Endometrium (tissue), 2 donors: ENCODE results near the gene RNF213.
"Not testable (repeated sequence)": the region's sequence is repeated elsewhere in the genome, so short reads cannot be mapped to it uniquely, and the experiment has no call there.

Source experiments
- FAIRE-seq: peaks from 2 replicates; lab custom pipeline; 2012; peaks lifted over from hg19 to GRCh38; lab: Jason Lieb, UNC
- donor health status: control.
- donor health status: control.

The RNF213 gene

DNA sequence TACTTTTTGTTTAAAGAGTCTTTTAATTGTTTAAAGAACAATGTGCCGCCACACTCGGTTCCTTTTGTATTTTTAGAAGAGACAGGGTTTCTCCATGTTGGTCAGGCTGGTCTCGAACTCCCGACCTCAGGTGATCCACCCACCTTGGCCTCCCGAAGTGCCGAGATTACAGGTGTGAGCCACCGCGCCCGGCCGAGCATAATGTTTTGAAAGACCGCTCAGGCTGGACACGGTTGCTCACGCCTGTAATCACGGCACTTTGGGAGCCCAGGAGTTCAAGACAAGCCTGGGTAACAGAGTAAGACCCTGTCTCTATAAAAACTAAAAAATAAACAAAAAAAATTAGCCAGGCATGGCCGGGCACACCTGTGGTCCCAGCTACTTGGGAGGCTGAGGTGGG, 59.8 kb downstream of the RNF213 start:
- no peak for FAIRE-seq

DNA sequence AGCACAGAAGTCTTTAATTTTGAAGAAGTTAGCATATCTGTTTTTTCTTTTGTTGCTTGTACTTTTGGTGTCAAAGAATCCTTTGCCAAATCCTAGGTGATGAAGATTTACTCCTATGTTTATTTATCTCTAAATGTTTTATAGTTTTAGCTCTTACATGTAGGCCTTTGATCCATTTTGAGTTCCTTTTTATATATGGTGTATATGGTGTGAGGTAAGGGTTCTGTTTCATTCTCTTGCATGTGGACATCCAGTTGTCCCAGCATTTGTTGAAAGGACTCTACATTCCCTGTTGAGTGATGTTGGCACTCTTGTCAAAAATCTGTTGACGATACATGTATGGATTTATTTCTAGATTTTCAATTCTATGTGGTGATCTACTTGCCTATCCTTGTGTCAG, 62.2 kb downstream of the RNF213 start:
- no peak for FAIRE-seq

DNA sequence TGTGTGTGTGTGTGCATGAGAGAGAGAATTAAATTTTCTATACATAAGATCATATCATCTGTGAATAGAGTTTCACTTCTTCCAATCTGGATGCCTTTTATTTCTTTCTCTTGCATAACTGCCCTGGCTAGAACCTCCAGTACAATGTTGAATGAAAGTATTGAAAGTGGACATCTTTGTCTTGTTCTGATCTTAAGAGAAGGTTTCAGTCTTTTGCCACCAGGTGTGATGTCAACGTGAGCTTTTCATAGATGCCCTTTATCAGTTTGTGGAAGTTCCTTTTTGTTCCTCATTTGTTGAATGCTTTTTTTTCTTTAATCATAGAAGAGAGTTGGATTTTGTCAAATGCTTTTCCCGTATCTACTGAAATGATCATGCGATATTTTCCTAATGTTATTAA, 63.3 kb downstream of the RNF213 start:
- FAIRE-seq = no peak

DNA sequence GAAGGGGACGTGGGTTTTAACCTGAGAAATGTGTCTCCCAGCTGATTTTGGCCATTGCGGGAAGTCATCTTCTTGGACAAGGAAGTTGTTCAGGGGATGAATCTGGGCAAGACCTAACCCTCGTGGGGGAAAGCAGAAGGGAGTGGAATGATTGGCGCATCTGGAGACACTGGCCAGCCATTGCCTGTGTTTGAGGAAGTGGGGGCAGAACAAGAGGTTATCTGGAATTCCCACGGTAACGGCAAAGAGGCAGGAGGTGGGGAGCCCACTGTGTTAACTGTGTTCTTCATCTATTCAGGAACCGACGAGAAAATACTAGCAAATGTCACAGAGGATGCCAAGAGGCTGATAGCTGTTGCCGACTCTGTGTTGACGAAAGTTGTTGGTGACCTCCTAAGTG, 66.9 kb downstream of the RNF213 start:
- no peak for FAIRE-seq

DNA sequence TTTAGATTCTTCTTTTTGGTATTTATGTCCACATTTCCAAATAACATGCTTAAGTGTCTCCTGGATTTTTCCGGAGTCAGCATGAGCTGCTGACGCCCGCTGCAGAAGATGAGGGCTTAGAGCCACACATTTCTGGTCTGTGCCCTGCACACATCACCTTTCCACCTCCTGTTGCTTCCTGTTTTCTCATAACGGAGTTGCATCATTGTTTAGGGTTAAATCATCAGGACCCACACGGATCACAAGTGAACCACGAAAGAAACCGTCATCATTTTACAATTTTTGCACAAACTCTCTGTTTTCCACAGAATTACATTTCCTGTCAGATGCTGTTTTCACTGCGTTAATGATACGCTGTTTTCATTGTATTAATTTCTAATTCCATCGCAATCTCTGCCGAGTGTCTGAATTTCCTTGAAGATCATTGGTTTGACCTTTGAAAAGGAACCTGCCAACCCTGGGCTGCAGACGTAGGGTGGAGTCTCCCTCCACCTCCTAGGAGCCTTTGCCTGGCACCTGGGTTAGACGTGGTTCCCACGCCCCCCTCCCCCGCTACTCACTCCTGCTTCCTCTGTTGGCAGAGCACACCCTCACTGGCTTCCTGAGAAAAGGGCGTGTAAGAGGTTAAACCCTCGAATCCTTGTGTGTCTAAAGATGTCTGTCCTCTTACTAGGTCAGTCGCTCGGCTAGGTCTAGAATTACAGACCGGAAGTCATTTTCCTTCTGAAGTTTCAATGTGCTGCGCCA, 68.2 kb downstream of the RNF213 start:
- FAIRE-seq = no peak

DNA sequence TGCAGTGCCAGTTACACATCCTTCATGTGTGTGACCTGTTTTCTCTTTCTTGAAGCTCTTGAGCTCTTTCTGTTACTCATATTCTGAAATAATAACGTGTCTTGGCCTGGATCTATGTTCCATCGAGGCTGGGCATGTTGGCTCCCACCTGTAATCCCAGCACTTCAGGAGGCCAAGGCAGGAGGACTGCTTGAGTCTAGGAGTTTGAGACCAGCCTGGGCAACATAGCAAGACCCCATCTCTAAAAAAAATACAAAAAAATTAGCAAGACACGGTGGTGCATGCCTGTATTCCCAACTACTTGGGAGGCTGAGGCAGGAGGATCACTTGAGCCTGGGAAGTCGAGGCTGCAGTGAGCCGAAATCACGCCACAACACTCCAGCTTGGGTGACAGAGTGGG, 68.8 kb downstream of the RNF213 start:
- not testable (repeated sequence) for FAIRE-seq

DNA sequence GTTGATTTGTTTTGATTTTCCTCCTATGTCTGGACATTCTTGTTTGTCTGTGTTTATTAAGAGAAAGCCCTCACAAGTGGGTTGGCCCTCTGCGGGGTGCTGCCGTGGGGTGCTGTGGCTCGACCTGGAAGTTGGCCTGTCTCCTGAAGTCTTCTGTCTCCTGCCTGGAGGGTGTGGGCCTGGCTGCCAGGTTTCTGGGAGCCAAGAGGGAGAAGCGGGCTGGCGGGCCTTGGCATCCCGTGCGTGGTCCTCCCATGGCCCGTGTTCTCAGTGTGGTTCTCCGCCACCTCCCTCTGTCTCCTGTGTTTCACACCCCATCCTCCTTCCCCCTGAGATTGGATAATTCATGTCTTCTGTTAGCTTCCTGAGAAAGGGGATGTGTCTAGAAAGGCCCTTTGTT, 69.6 kb downstream of the RNF213 start:
- no peak for FAIRE-seq

DNA sequence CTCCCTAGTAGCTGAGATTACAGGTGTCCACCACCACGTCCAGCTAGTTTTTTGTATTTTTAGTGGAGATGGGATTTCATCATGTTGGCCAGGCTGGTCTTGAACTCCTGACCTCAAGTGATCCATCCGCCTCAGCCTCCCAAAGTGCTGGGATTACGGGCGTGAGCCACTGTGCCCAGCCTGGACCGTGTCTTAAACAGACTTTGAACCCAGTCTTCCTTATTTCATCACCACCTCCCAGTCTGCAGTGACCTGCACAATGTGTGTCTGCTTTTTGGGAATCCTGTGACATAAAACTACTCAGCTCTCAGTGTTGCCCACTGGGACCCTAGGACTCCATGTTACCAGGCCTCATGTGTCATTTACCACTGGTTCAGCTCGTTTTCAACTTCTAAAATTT, 70.3 kb downstream of the RNF213 start:
- FAIRE-seq = not testable (repeated sequence)

DNA sequence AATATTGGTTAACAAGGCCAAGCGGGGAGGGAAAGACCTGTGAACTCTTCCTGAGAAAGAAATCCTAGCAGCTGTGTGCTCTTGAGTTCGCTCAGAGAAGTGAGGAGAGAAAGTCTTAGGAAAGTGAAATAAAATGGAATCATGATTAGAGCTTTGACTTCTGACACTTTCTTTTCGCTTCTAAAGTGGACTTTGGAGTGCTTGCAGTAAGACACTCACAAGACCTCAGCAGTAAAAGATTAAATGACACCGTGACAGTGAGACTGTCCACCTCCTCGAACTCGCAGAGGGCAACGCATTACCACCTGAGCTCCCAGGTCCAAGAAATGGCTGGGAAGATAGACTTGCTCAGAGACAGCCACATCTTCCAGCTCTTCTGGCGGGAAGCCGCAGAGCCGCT, 71.2 kb downstream of the RNF213 start:
- FAIRE-seq = no peak

DNA sequence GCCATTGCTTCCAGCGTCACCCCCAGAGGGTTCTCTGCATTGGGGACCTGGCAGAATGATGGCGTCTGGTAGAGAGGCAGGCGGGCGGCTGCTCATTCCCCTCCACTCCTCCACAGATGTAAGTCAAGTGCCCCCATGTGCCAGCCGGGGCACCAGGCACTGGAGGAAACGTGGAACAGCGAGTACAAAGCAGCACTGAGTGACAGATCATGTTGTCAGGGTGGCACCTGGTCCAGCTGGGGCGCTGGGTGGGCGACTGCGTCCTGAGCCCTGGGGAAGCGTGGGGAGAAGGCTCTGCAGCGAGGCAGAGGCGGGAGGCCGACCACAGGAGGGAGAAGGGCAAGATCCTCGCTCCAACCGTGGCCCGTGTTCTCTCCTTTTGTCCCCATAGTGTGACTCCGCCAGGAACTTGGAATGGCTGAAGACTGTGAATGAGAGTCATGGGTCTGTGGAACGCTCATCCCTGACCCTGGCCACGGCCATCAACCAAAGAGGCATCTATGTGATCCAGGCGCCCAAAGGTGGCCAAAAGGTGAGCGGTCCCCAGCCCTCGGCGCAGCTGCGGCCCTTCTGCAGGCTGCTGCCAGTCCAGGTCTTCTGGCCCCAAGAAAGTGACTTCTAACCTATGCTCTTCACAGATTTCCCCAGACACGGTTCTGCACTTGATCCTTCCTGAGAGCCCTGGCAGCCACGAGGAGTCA, 76.7 kb downstream of the RNF213 start:
- no peak for FAIRE-seq

DNA sequence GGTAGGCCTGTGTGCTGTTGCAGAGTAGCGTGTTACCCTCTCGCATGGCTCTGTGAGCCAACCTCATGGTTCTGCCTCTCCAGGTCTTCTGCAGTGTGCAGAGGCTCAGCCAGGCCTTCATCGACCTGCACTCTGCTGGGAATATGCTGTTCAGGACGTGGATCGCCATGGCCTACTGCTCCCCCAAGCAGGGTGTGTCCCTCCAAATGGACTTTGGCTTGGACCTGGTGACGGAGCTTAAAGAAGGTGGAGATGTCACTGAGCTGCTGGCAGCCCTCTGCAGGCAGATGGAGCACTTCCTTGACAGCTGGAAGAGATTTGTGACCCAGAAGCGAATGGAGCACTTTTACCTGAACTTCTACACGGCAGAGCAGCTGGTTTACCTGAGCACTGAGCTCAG, 78.5 kb downstream of the RNF213 start:
- FAIRE-seq = no peak

DNA sequence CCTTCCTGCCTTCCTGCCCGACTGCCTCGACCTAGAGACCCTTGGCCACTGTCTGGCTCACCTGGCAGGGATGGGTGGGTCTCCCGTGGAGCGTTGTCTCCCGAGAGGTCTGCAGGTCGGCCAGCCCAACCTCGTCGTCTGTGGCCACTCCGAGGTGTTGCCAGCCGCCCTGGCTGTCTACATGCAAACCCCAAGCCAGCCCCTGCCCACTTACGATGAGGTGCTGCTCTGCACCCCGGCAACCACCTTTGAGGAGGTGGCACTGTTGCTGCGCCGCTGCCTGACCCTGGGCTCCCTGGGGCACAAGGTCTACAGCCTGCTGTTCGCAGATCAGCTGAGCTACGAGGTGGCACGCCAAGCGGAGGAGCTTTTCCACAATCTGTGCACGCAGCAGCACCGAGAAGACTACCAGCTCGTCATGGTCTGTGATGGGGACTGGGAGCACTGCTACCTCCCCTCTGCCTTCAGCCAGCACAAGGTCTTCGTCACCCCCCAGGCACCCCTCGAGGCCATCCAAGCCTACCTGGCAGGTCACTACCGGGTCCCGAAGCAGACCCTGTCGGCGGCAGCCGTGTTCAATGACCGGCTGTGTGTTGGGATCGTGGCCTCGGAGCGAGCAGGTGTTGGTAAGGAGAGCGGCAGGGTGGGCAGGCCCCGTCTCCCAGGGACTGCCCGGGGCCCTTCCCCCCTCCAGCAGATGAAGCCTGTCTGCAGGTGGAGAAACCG, 79.2 kb downstream of the RNF213 start:
- no peak for FAIRE-seq

DNA sequence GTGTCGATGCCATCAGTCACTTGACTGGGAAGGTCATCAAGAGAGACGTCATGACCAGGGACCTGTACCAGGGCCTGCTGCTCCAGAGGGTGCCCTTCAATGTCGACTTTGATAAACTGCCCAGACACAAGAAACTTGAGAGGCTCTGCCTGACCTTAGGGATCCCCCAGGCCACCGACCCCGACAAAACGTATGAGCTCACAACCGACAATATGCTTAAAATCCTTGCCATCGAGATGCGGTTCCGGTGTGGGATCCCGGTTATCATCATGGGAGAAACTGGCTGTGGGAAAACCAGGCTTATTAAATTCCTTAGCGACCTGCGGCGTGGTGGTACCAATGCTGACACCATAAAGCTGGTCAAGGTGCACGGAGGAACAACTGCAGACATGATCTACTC, 84.7 kb downstream of the RNF213 start:
- no peak for FAIRE-seq

DNA sequence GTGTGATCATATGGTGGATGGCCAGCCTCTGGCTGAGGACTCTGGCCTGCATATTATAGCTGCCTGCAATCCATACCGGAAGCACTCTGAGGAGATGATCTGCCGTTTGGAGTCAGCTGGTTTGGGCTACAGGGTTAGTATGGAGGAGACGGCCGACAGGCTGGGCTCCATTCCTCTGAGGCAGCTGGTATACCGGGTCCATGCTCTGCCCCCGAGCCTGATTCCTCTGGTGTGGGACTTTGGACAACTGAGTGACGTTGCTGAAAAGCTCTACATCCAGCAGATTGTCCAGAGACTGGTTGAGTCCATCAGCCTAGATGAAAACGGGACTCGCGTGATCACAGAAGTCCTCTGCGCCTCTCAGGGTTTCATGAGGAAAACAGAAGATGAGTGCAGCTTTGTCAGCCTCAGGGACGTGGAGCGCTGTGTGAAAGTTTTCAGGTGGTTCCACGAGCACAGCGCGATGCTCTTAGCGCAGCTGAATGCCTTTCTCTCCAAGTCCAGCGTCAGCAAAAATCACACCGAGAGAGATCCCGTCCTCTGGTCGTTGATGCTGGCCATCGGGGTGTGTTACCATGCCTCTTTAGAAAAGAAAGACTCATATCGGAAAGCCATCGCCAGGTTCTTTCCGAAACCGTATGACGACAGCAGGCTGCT, 85.3 kb downstream of the RNF213 start:
- no peak for FAIRE-seq

DNA sequence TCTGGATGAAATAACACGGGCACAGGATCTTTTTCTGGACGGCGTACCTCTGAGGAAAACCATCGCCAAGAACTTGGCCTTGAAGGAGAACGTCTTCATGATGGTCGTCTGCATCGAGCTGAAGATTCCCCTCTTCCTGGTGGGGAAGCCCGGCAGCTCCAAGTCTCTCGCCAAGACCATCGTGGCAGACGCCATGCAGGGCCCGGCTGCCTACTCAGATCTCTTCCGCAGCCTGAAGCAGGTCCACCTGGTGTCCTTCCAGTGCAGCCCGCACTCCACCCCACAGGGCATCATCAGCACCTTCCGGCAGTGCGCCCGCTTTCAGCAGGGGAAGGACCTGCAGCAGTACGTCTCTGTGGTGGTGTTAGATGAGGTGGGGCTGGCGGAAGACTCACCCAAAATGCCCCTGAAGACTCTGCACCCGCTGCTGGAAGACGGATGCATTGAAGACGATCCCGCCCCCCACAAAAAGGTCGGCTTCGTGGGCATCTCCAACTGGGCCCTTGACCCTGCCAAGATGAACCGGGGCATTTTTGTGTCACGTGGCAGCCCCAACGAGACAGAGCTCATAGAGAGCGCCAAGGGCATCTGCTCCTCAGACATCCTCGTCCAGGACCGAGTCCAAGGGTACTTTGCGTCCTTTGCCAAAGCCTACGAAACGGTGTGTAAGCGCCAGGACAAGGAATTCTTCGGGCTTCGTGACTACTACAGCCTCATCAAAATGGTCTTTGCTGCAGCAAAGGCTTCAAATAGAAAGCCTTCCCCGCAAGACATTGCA, 86.0 kb downstream of the RNF213 start:
- no peak for FAIRE-seq

DNA sequence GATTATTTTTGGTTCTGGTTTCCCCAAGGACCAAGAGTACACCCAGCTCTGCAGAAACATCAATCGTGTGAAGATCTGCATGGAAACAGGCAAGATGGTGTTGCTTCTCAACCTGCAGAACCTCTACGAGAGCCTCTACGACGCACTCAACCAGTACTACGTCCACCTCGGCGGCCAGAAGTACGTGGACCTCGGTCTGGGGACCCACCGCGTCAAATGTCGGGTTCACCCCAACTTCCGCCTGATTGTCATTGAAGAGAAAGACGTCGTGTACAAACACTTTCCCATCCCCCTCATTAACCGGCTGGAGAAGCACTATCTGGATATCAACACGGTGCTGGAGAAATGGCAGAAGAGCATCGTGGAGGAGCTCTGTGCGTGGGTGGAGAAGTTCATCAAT, 86.9 kb downstream of the RNF213 start:
- FAIRE-seq = no peak

DNA sequence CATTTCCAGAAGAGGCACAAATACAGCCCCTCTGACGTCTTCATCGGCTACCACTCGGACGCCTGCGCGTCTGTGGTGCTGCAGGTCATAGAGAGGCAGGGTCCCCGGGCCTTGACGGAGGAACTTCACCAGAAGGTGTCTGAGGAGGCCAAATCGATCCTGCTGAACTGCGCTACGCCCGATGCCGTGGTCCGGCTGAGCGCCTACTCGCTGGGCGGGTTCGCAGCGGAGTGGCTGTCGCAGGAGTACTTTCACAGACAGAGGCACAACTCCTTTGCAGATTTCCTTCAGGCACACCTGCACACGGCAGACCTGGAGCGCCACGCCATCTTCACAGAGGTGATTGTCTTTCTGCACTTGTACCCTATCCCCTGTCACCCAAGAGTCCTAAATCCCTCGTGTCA, 87.3 kb downstream of the RNF213 start:
- no peak for FAIRE-seq

DNA sequence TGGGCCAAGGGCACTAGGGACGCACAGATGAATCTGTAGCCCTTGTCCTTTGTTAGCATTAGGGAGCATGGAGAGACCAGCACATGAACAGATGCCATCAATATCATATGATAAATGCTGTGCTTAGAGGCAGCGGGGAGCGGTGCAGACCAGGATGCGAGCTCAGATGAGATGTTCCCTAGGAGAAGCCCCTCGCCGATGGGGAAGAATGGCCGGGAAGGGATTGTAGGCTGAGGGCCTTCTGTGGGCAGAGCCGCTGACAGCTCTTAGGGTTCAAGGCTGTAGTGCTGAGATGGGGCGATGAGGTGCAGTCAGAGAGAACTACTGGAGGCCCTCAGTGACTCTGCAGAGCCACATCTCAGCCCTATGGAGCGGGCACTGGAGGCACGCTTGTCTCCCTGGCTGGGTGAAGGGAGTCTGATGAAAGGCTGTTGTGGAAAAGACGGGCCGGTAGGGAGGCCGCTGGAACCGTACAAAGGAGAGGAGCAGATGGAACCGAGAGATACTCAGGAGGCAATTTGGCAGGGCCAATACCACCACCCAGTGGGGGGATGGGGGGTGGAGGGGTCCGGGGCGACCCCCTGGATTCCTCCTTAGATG, 88.0 kb downstream of the RNF213 start:
- FAIRE-seq = no peak

DNA sequence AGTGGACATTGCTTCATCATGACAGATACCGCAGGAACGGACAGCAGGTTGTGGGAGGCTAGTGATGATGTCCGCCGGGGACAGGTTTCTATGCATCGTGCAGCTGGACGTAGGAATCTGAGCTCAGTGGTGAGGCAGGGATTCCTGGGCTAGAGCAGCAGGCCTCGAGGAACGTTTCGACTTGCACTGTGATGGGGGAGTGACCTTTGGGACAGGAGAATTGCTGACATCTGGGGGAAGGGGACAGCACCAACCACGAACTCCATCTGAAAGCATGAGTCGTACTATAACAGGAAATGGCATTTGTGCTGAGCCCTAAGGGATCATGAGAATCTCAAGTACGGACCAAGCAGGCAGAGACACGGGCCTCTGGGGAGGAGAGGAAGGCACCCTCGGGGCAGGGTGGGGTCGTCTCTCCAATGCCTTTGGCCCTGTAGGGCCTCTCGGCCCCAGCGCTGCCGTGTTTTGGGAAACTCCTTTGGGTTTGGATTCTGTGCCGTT, 88.5 kb downstream of the RNF213 start:
- no peak for FAIRE-seq

DNA sequence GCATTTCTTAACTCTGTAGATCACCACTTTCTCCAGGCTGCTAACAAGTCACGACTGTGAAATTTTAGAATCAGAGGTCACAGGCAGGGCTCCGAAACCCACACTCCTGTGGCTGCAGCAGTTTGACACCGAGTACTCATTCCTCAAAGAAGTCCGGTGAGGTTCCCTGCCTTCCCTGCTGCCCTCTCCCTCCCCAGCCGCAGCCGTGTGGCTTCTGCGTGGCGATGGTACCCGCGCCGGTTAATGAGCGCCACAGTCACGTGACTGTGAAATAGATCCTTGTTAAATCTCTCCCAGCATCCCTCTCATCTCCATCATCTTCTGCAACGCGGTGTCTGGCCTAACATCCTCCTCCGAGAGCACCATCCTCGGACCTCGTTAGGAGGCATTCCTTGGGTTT, 89.1 kb downstream of the RNF213 start:
- no peak for FAIRE-seq

DNA sequence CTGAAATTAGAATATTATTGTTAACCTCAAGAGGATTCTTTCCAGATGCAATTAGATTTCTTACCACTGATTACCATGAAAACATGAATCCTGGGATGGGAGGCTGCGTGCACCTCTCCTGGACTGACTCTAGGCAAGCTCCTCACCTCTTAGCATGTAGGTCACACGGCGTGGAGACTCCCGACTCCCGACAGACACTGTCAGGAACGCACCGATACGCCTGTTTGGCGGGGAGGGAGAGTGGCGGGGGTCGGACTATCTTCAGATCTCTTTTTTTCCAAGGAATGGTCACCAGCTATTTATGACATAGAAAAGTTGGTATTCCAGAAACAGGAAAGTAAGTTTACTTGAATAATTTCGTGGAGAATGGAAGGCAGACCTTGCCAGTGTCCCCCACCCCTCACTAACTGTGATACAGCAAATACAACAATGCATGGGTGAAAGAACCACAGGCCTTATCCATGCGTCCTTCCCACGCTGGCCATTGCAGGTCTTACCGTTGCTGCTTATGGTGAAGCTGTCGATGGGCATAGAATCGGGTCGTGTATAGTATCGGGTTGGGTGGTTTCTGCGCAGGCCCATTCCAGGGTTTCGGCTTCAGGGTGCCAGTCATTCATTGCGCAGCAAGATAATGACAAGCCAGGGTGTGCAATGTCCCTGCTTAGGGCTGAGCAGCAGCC, 91.7 kb downstream of the RNF213 start:
- FAIRE-seq = no peak
